GM18511 (cell line): ENCODE results near the gene B3GNT2.
"Not testable (repeated sequence)": the region's sequence is repeated elsewhere in the genome, so short reads cannot be mapped to it uniquely, and the experiment has no call there.

ENCODE experiments used
- ATAC-seq: cut with Tn5 transposase; IDR thresholded peaks from one replicate; pipeline ENCODE4 v1.9.1; 2021; ENCODE audit warnings: mild to moderate bottlenecking, moderate library complexity; ENCODE audit not compliant: unreplicated experiment

B3GNT2 gene

GRCh38 chr2:62231541-62231940 lies 35.6 kb downstream of the B3GNT2 start:
- no peak for ATAC-seq

GRCh38 chr2:62234755-62235655 lies 39.1 kb downstream of the B3GNT2 start:
- ATAC-seq: no peak

GRCh38 chr2:62236499-62236898 lies 40.6 kb downstream of the B3GNT2 start:
- ATAC-seq: no peak

DNA sequence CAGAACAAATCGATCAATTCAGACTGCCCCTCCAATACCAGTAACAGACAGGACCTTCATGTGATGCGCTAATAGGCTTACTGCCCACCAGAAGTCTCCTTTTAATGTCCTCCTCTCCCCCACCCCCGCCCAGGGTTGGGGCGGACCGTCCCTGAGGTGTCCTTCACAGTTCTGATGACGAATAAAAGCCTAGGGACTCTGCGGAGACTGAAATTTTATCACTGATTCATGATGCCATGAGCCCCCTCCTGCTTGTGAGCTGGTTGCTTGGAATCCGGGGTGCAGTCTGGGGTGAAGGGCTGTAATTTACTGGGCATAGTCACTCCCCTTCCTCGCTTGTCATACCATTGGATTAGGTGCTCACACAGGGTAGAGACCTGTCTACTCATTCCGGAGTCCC lies 42.3 kb downstream of the B3GNT2 start:
- ATAC-seq: no peak

- no peak for ATAC-seq
These were observed 44.6 kb downstream of the B3GNT2 start for GRCh38 chr2:62240546-62240945.

- ATAC-seq: no peak
These were observed 48.1 kb downstream of the B3GNT2 start for GRCh38 chr2:62243983-62244382.

GRCh38 chr2:62248226-62248625 lies 52.3 kb downstream of the B3GNT2 start:
- no peak for ATAC-seq

GRCh38 chr2:62250239-62250638 lies 54.3 kb downstream of the B3GNT2 start:
- ATAC-seq: no peak

GRCh38 chr2:62254424-62255266 lies 58.7 kb downstream of the B3GNT2 start:
- no peak for ATAC-seq

- no peak for ATAC-seq
These were observed 61.6 kb downstream of the B3GNT2 start for GRCh38 chr2:62257466-62257865.

GRCh38 chr2:62263076-62263715 lies 67.3 kb downstream of the B3GNT2 start:
- ATAC-seq: no peak

DNA sequence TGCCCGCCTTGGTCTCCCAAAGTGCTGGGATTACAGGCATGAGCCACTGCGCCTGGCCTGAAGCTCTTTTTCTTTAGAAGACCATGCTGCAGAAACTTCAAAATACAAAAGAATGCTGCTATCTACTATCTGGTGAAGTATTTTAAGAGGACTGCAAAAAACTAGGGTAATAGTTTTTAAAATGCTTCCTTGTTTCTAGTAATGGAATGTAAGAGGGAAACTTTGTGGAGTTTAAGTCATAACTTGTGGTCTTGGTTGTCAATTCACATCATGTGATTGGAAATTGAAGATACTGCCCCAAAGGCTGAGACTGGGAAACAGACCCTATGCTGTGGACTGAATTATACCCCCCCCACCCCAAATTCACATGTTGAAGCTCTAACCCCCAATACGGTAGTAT lies 68.3 kb downstream of the B3GNT2 start:
- no peak for ATAC-seq

DNA sequence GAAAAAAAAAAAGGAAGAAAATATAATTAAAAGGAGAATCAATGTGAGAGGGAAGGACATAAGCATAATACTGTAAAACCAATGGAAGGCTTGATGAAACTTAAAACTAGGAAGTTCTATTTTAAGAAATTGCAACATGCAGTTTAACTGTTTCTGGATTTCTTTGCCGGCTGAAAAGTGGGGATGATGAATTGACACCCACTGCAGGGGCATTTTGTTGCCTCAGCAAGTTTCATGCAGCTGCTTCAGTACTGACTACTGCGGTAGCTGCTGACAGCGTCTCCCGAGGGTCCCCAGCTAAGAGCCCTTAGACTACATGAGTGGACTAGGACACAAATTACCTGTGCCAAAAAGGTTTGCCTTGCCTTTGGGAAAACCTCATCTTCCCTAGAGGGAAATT lies 69.2 kb downstream of the B3GNT2 start:
- no peak for ATAC-seq

DNA sequence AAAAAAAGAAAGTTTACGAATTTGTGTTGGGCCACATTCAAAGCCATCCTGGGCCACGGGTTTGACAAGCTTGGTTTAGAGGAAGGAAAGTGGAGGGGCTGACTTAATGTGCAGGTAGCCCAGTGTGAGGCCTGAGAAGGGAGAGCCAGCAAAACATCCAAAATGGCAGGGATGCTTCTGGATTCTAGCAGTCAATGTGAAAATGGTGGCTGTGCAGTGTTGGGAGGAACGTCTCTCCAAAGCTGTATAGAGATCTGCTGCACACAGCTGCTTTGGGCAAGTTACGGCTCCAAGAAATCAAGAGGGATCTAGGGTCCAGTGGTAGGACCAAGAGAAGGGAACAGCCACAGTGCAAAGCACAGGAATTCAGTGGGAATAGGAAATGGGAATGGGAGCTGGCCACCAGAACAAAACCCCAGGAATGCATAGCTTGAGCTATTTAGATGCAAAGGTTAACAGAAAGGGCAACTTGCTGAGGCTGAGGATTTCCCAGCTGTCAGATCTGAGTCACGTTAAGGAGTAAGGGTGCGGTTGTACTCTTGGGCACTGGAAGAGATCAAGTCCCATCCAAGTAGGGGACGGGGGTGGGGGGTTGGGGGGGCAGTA lies 70.6 kb downstream of the B3GNT2 start:
- ATAC-seq: no peak

GRCh38 chr2:62267696-62268095 lies 71.8 kb downstream of the B3GNT2 start:
- ATAC-seq: no peak

GRCh38 chr2:62268681-62269188 lies 72.8 kb downstream of the B3GNT2 start:
- not testable (repeated sequence) for ATAC-seq

GRCh38 chr2:62270728-62271127 lies 74.8 kb downstream of the B3GNT2 start:
- no peak for ATAC-seq
